Measurements from ENCODE around the gene SMCO4. TPM values are rescaled to one million over a fixed set of nuclear protein-coding genes. Genes with fewer than 3 reads are reported as not detected.

The SMCO4 gene, protein sequence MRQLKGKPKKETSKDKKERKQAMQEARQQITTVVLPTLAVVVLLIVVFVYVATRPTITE
- total RNA-seq (ENCODE audit: low replicate concordance) = 27.8 and 35.1 TPM in 2 replicates

DNA sequence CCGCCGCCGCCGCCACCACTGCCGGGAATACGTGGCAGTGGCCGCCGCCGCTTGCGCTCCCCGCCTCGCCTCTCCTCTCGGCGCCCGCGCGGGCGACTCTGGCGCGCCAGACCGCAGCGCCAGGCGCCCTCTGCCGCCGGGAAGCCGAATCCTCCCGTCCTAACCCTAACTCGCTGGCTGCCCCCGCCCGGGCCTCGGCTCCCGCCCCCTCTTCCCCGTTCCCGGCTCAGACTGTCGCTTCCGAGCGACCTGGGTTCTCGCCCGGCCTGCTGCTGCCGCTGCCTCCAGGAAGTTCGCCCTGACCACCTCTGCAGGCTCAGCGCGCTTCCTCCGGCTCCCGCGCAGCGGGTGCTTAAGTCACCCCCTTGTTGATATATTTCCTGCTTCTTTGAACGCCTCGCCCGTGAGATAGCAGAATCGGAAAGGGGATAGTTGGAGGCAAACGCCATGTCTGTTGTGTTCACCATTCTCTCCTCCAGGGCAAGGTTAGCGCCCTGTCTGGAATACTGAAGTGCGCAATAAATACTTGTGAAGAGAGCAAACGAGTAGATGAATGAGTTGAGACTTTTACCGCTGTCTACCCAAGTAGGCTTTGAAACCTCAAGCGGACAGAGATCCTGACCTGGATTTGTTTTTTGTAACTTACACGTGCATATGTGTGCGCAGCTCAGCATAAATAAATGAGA is at the start of gene SMCO4:
Gene SMCO4 (minus strand): TSS at position 100 of the 686 bp plus-strand sequence. CDS start 64,202 bp downstream, outside the sequence.
- Histone ChIP-seq H2AFZ (replicated peaks) (peak within 1 kb of the TSS; percentile 92), H3K9me3 (ENCODE audit: low read depth) (no peaks in the 10 kb centered on the region), H3F3A (ENCODE audit: low read depth) (no peaks in the 10 kb centered on the region), H4K20me1 (ENCODE audit: low read depth) (peaks cover 20% of the 10 kb centered on the region), H3K36me3 (no peaks in the 10 kb centered on the region), H3K9ac (peak within 1 kb of the TSS; percentile 65), H3K27me3 (peaks cover 6% of the 10 kb centered on the region), H3K27ac (no peak within 1 kb of the TSS), H3K79me2 (ENCODE audit: low read depth) (peaks cover 44% of the 10 kb centered on the region), H3K4me1 (peaks cover 19% of the 10 kb centered on the region), H3K4me2 (peak within 1 kb of the TSS; percentile 97), H3K4me3 (peak within 1 kb of the TSS; percentile 96)
- Mint-ChIP-seq H3K36me3 (no peaks in the 10 kb centered on the region), H3K4me3 (peak within 1 kb of the TSS; percentile 92), H3K27ac (peak within 1 kb of the TSS; percentile 16), H3K9me3 (no peaks in the 10 kb centered on the region), H3K4me1 (peaks cover 21% of the 10 kb centered on the region), H3K27me3 (ENCODE audit: insufficient read depth, low read depth) (peaks cover under 1% of the 10 kb centered on the region)
- DNase-seq (ENCODE audit: low spot score) = peak; percentile 96
- TF ChIP-seq, protein P1, sequence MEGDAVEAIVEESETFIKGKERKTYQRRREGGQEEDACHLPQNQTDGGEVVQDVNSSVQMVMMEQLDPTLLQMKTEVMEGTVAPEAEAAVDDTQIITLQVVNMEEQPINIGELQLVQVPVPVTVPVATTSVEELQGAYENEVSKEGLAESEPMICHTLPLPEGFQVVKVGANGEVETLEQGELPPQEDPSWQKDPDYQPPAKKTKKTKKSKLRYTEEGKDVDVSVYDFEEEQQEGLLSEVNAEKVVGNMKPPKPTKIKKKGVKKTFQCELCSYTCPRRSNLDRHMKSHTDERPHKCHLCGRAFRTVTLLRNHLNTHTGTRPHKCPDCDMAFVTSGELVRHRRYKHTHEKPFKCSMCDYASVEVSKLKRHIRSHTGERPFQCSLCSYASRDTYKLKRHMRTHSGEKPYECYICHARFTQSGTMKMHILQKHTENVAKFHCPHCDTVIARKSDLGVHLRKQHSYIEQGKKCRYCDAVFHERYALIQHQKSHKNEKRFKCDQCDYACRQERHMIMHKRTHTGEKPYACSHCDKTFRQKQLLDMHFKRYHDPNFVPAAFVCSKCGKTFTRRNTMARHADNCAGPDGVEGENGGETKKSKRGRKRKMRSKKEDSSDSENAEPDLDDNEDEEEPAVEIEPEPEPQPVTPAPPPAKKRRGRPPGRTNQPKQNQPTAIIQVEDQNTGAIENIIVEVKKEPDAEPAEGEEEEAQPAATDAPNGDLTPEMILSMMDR (IDR thresholded peaks at IDR 0.05) = peak; percentile 72
- no peak for TF ChIP-seq EZH2phosphoT487 (IDR thresholded peaks at IDR 0.05)

DNA sequence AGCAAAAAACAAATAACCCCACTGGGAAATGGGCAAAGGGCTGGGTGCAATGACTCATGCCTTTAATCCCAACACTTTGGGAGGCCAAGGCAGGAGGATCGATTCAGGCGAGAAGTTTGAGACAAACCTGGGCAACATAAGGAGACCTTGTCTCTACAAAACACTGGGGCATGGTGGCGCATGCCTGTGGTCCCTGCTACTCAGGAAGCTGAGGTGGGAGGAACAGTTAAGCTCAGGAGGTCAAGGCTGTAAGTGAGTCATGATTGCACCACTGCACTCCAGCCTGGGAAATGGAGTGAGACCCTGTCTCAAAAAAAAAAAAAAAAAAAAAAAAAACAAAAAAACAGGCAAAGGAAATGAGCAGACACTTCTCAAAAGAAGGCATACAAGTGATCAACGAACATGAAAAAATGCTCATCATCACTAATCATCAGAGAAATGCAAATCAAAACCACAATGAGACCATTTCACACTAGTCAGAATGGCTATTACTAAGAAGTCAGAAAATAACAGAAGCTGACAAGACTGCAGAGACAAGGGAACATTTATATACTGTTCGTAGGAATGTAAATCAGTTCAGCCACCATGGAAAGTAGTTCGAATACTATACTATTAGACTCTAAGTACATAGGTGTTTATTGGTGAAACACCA is 48.2 kb upstream of the SMCO4 start:
- no peak overlapping the region for H3K4me3 ChIP-seq
- H3K36me3 Mint-ChIP-seq = no peaks in the 10 kb centered on the region
- H3K4me1 ChIP-seq = no peaks in the 10 kb centered on the region
- no peak overlapping the region for H3K9ac ChIP-seq
- H3K4me3 Mint-ChIP-seq = no peak overlapping the region
- no peak overlapping the region for H2AFZ ChIP-seq (replicated peaks)
- no peaks in the 10 kb centered on the region for H3K9me3 Mint-ChIP-seq
- no peak overlapping the region for H3K4me2 ChIP-seq
- H3K79me2 ChIP-seq (ENCODE audit: low read depth) = no peaks in the 10 kb centered on the region
- no peaks in the 10 kb centered on the region for H3F3A ChIP-seq (ENCODE audit: low read depth)
- no peak for DNase-seq (ENCODE audit: low spot score)
- H3K27me3 ChIP-seq = no peaks in the 10 kb centered on the region
- H3K36me3 ChIP-seq = no peaks in the 10 kb centered on the region
- H3K4me1 Mint-ChIP-seq = peaks cover 6% of the 10 kb centered on the region
- TF ChIP-seq EZH2phosphoT487 (IDR thresholded peaks at IDR 0.05) = no peak
- TF ChIP-seq EZH2 (IDR thresholded peaks at IDR 0.05) = no peak
- TF ChIP-seq, protein P1 (IDR thresholded peaks at IDR 0.05) = no peak
- H3K27ac Mint-ChIP-seq = no peak overlapping the region
- no peaks in the 10 kb centered on the region for H3K27me3 Mint-ChIP-seq (ENCODE audit: insufficient read depth, low read depth)
- no peak overlapping the region for H3K27ac ChIP-seq
- no peaks in the 10 kb centered on the region for H3K9me3 ChIP-seq (ENCODE audit: low read depth)
- H4K20me1 ChIP-seq (ENCODE audit: low read depth) = no peaks in the 10 kb centered on the region

DNA sequence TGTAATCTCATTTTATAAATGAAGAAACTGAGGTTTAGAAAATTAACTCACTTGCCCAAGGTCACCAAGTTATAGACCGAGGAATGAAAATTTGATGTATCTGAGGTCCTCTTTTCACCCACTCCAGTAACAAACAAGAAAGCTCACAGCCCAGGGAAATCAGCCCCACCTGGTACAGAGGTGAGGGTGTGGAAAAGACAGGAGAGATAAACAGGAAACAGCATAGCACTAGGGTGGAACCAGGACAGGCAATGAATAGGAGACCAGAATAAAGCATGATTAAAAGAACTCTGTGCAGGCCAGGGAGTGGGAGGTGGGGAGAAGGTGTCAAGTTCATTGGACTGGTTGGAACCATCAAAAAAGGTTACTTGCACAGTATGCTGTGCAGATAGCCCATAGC is 46.2 kb upstream of the SMCO4 start:
- Histone ChIP-seq H3K9me3 (ENCODE audit: low read depth) (no peaks in the 10 kb centered on the region), H3K4me3 (no peak overlapping the region), H3K36me3 (no peaks in the 10 kb centered on the region), H3K27ac (no peak overlapping the region), H4K20me1 (ENCODE audit: low read depth) (no peaks in the 10 kb centered on the region), H3K4me1 (no peaks in the 10 kb centered on the region), H2AFZ (replicated peaks) (no peak overlapping the region), H3K79me2 (ENCODE audit: low read depth) (no peaks in the 10 kb centered on the region), H3F3A (ENCODE audit: low read depth) (no peaks in the 10 kb centered on the region), H3K4me2 (no peak overlapping the region), H3K27me3 (no peaks in the 10 kb centered on the region), H3K9ac (no peak overlapping the region)
- no peak overlapping the region for H3K4me3 Mint-ChIP-seq
- TF ChIP-seq EZH2 (IDR thresholded peaks at IDR 0.05) (no peak), EZH2phosphoT487 (IDR thresholded peaks at IDR 0.05) (no peak)
- TF ChIP-seq, protein P1 (IDR thresholded peaks at IDR 0.05) = no peak
- DNase-seq (ENCODE audit: low spot score) = no peak
- no peaks in the 10 kb centered on the region for H3K27me3 Mint-ChIP-seq (ENCODE audit: insufficient read depth, low read depth)
- no peaks in the 10 kb centered on the region for H3K9me3 Mint-ChIP-seq
- H3K4me1 Mint-ChIP-seq = no peaks in the 10 kb centered on the region
- no peaks in the 10 kb centered on the region for H3K36me3 Mint-ChIP-seq
- no peak overlapping the region for H3K27ac Mint-ChIP-seq
